HepG2 (cell line): Measurements from ENCODE around the gene EIF4A3. TPM values are rescaled to one million over a fixed set of nuclear protein-coding genes. Genes with fewer than 3 reads are reported as not detected.

ENCODE experiments used
- ATAC-seq: fragments of 200-7000 bp; cut with Tn5 transposase; 3 replicates; pipeline ENCODE4 v1.9.1; 2020; ENCODE audit warnings: mild to moderate bottlenecking, moderate library complexity
- BruUV-seq: library from RNA; stranded (reverse); fragments of 400-500 nt; replicated peaks from 2 replicates; lab custom pipeline; 2021; lab: Mats Ljungman, UMichigan
- CTCF ChIA-PET: fragments of 300-600 bp; formaldehyde crosslinking; extraction: SDS; loops from one replicate; lab custom pipeline; 2021; ENCODE audit warnings: low total read pairs, inconsistent platforms, low intra/inter-chr PET ratio; lab: Yijun Ruan, JAX
- POLR2A ChIA-PET: fragments of 350-600 bp; sonication (Branson Sonifier 250); formaldehyde crosslinking; loops from one replicate; lab custom pipeline; 2020; ENCODE audit warnings: antibody characterized with exemption, inconsistent platforms; lab: Yijun Ruan, JAX
- DNase-seq: peaks from one replicate; pipeline ENCODE4 v3.0.0-alpha.2; 2015; ENCODE audit warnings: low spot score
- FAIRE-seq: peaks from 3 replicates; lab custom pipeline; 2011; peaks lifted over from hg19 to GRCh38; lab: Jason Lieb, UNC
- H2AFZ ChIP-seq: one replicate; pipeline ENCODE4 v1.6.1; 2011; ENCODE audit warnings: low read length, inconsistent platforms
- H3K27ac ChIP-seq: fragments of 300-600 bp; 3 replicates; pipeline ENCODE4 v1.8.0; 2011; ENCODE audit warnings: mixed run types, mild to moderate bottlenecking, mixed read lengths, low read length, inconsistent platforms; ENCODE audit not compliant: insufficient read depth; ENCODE audit errors: extremely low read length
- H3K27me3 ChIP-seq, 2 experiments: fragments of 200-600 bp in 1 of 2; 2 replicates in 1 of 2; 3 replicates in 1 of 2; pipeline versions ENCODE4 v1.6.0 to v1.8.0; 2011; ENCODE audit warnings: low read length in 2 of 2, mild to moderate bottlenecking in 2 of 2, moderate library complexity in 2 of 2, inconsistent platforms in 1 of 2; ENCODE audit not compliant: insufficient read depth in 2 of 2, control insufficient read depth in 1 of 2
- H3K36me3 ChIP-seq, 2 experiments: fragments of 200-600 bp in 1 of 2; replicated peaks in 1 of 2; 2 replicates in 1 of 2; 3 replicates in 1 of 2; pipeline versions ENCODE4 v1.5.1 to v1.8.0; 2011; ENCODE audit warnings: low read length in 2 of 2, inconsistent platforms in 1 of 2; ENCODE audit not compliant: insufficient read depth in 2 of 2, control insufficient read depth in 1 of 2
- H3K4me1 ChIP-seq: 2 replicates; pipeline ENCODE4 v1.5.1; 2012; ENCODE audit warnings: low read length, inconsistent platforms; ENCODE audit not compliant: insufficient read depth
- H3K4me2 ChIP-seq: 2 replicates; pipeline ENCODE4 v1.6.0; 2011; ENCODE audit warnings: low read depth, low read length, inconsistent platforms
- H3K4me3 ChIP-seq, 3 experiments: fragments of 200-600 bp in 1 of 3; sonication (generic), shearing (Covaris generic) in 1 of 3; replicated peaks in 1 of 3; 2 replicates each; pipeline ENCODE4 v1.5.1; 2011 to 2016; ENCODE audit warnings: low read length in 3 of 3, inconsistent platforms in 2 of 3, low read depth in 2 of 3, mild to moderate bottlenecking in 2 of 3, control low read depth in 1 of 3, mixed read lengths in 1 of 3; ENCODE audit not compliant: insufficient read depth in 1 of 3
- H3K79me2 ChIP-seq: one replicate; pipeline ENCODE4 v1.6.1; 2011; ENCODE audit warnings: low read length, inconsistent platforms; ENCODE audit not compliant: insufficient read depth
- H3K9ac ChIP-seq: 2 replicates; pipeline ENCODE4 v1.6.0; 2011; ENCODE audit warnings: mild to moderate bottlenecking, low read depth, low read length, inconsistent platforms; ENCODE audit not compliant: insufficient read depth
- H3K9me3 ChIP-seq: 2 replicates; pipeline ENCODE4 v1.5.1; 2012; ENCODE audit warnings: mild to moderate bottlenecking, low read length
- H4K20me1 ChIP-seq: 2 replicates; pipeline ENCODE4 v1.6.0; 2011; ENCODE audit warnings: inconsistent platforms, mild to moderate bottlenecking, low read length, moderate library complexity; ENCODE audit not compliant: insufficient read depth
- AGO2 ChIP-seq: fragments of 200-400 bp; formaldehyde crosslinking; optimal IDR thresholded peaks from 2 replicates; pipeline ENCODE3; 2017; ENCODE audit warnings: mild to moderate bottlenecking, low read depth, low read length, moderate library complexity
- HNF1B ChIP-seq: sonication (generic); formaldehyde crosslinking; IDR thresholded peaks from 2 replicates; pipeline ENCODE4 v1.5.1; 2020; ENCODE audit warnings: mild to moderate bottlenecking, moderate library complexity, missing genetic modification reagents
- NFKB2 ChIP-seq: sonication (generic); formaldehyde crosslinking; IDR thresholded peaks from 2 replicates; pipeline ENCODE4 v1.4.0; 2020; ENCODE audit warnings: missing genetic modification reagents, borderline replicate concordance
- PATZ1 ChIP-seq: sonication (generic); formaldehyde crosslinking; IDR thresholded peaks from 2 replicates; pipeline ENCODE4 v1.4.0; 2020; ENCODE audit warnings: missing genetic modification reagents
- PHF20 ChIP-seq: sonication (generic); formaldehyde crosslinking; IDR thresholded peaks from 2 replicates; pipeline ENCODE4 v1.5.0; 2020; ENCODE audit warnings: mild to moderate bottlenecking, missing genetic modification reagents
- RBFOX2 ChIP-seq: fragments of 200-400 bp; formaldehyde crosslinking; IDR thresholded peaks from 2 replicates; pipeline ENCODE4 v1.6.1; 2017; ENCODE audit warnings: low read depth, mild to moderate bottlenecking, low read length
- SIX1 ChIP-seq: sonication (generic); formaldehyde crosslinking; IDR thresholded peaks from 2 replicates; pipeline ENCODE4 v1.4.0; 2020; ENCODE audit warnings: missing genetic modification reagents, borderline replicate concordance
- ZBTB3 ChIP-seq: sonication (generic); formaldehyde crosslinking; IDR thresholded peaks from 2 replicates; pipeline ENCODE4 v1.4.0; 2020; ENCODE audit warnings: low read depth, mild to moderate bottlenecking, moderate library complexity, missing genetic modification reagents, borderline replicate concordance
- ZHX1 ChIP-seq: sonication (generic); formaldehyde crosslinking; IDR thresholded peaks from 2 replicates; pipeline ENCODE4 v1.8.1; 2022; ENCODE audit warnings: low read depth, mild to moderate bottlenecking, missing genetic modification reagents
- ZNF605 ChIP-seq: sonication (generic); formaldehyde crosslinking; IDR thresholded peaks from 2 replicates; pipeline ENCODE4 v1.8.0; 2022; ENCODE audit warnings: mild to moderate bottlenecking, missing genetic modification reagents
- WGBS: methylation state at CpG from one replicate; pipeline ENCODE4 v1.1.6; 2017; ENCODE audit warnings: low lambda C conversion rate; 5-methylcytosine and 5-hydroxymethylcytosine counted together
- in situ Hi-C: cut with HindIII; loops from 2 replicates; pipeline ENCODE4 v1.10.0; 2017; ENCODE audit warnings: low pct_unique_long_range_greater_than_20kb; ENCODE audit not compliant: extremely low pct_ligation_motif_present
- intact Hi-C: fragments of 100-400 bp; cut with micrococcal nuclease; formaldehyde crosslinking; loops from one replicate; pipeline ENCODE4 v1.10.0; 2022; ENCODE audit not compliant: unreplicated experiment
- polyA plus RNA-seq, 8 experiments: library from polyadenylated mRNA; depleted of rRNA in 3 of 8; stranded (reverse) in 7 of 8; unstranded in 1 of 8; fragments of >200 nt; fragmentation: Illumina TruSeq in 4 of 8; extraction: Trizol in 4 of 8; gene quantifications; 2 replicates each; pipeline versions ENCODE4 v1.2.1 to v1.2.3, GENCODE V29; 2011 to 2016; ENCODE audit warnings: low read depth in 4 of 8, missing spikeins in 1 of 8, mixed read lengths in 1 of 8; ENCODE audit not compliant: insufficient read depth in 1 of 8
- total RNA-seq, 5 experiments: library from RNA; depleted of rRNA; stranded (reverse); fragments of >200 nt; fragmentation: Illumina TruSeq; extraction: Trizol; gene quantifications; 2 replicates each; pipeline ENCODE4 v1.2.3, GENCODE V29; 2016; ENCODE audit warnings: low read depth in 1 of 5

The EIF4A3 gene
- total and polyA plus RNA-seq, 2 of the 13 experiments (the other 11 are each of a cell fraction or from before 2014, with no cell fraction given) = 145 to 187 TPM

- Histone ChIP-seq H3K27ac (no peak overlapping the region), H3K9me3 (no peaks in the 10 kb centered on the region), H3K36me3 (no peaks in the 10 kb centered on the region; a peak in 1 of 5 replicates), H2AFZ (no peak overlapping the region), H3K4me2 (no peak overlapping the region), H3K4me3 (no peak overlapping the region), H3K9ac (no peak overlapping the region), H3K79me2 (no peaks in the 10 kb centered on the region), H4K20me1 (no peaks in the 10 kb centered on the region), H3K4me1 (peaks cover 10% of the 10 kb centered on the region), H3K27me3 (no peaks in the 10 kb centered on the region)
- TF ChIP-seq RBFOX2 (peak; percentile 36; the same call in 1 of the 2 replicates), ZBTB3 (CRISPR knock-in tag) (no peak), AGO2 (peak; percentile 64), ZNF605 (CRISPR knock-in tag) (no peak)
- CTCF ChIA-PET = no interaction called here
- no TSS peak for BruUV-seq
- ATAC-seq = no peak
- FAIRE-seq = no peak
- no peak for DNase-seq
- POLR2A ChIA-PET = interaction anchor here (1.6 kb wide), 1 partner anchor 17 kb away, joined by 3 read pairs; no protein-coding TSS in a partner anchor
- in situ Hi-C loops (no loop called here), intact Hi-C loops (no loop called here)
- WGBS = 94% methylated on average over 42 of the region's 46 CpGs
Observed at GRCh38 chr17:80107231-80108021, 39.5 kb downstream of the EIF4A3 start.

GRCh38 chr17:80106751-80107150 is 40.2 kb downstream of the EIF4A3 start:
- ATAC-seq (no peak), FAIRE-seq (no peak), DNase-seq (no peak)
- BruUV-seq = no TSS peak
- no peak overlapping the region for H3K27ac ChIP-seq
- no peaks in the 10 kb centered on the region; a peak in 1 of 5 replicates for H3K27me3 ChIP-seq
- H3K4me1 ChIP-seq = peaks cover 17% of the 10 kb centered on the region
- no peak overlapping the region for H2AFZ ChIP-seq
- no peaks in the 10 kb centered on the region for H3K9me3 ChIP-seq
- H3K4me3 ChIP-seq = no peak overlapping the region
- ChIA-PET CTCF (no interaction called here), POLR2A (interaction anchor here (1.0 kb wide), 1 partner anchor 18 kb away, joined by 4 read pairs; no protein-coding TSS in a partner anchor)
- in situ Hi-C loops (no loop called here), intact Hi-C loops (no loop called here)
- no peak overlapping the region for H3K4me2 ChIP-seq
- H3K9ac ChIP-seq = no peak overlapping the region
- H3K79me2 ChIP-seq = peaks cover 7% of the 10 kb centered on the region
- H4K20me1 ChIP-seq = no peaks in the 10 kb centered on the region
- 91% methylated on average over 12 of the region's 12 CpGs for WGBS
- no peaks in the 10 kb centered on the region; a peak in 1 of 5 replicates for H3K36me3 ChIP-seq
- no peak for TF ChIP-seq PHF20 (CRISPR knock-in tag)
- TF ChIP-seq NFKB2 (CRISPR knock-in tag) = no peak
- TF ChIP-seq ZHX1 (CRISPR knock-in tag) = no peak
- TF ChIP-seq HNF1B (CRISPR knock-in tag) = no peak
- no peak for TF ChIP-seq PATZ1 (CRISPR knock-in tag)
- TF ChIP-seq SIX1 = no peak
